GM19438 (cell line): ENCODE data around the gene ZCCHC14.
"Not testable (repeated sequence)": the region's sequence is repeated elsewhere in the genome, so short reads cannot be mapped to it uniquely, and the experiment has no call there.

Experiments used
- ATAC-seq: cut with Tn5 transposase; IDR thresholded peaks from one replicate; pipeline ENCODE4 v1.9.1; 2021; ENCODE audit warnings: low read depth; ENCODE audit not compliant: unreplicated experiment

The ZCCHC14 gene

GRCh38 chr16:87497767-87498290, 5.0 kb upstream of the ZCCHC14 start:
- ATAC-seq: not testable (repeated sequence)

GRCh38 chr16:87497023-87497766, 4.4 kb upstream of the ZCCHC14 start:
- not testable (repeated sequence) for ATAC-seq

- no peak for ATAC-seq
These were observed 3.6 kb upstream of the ZCCHC14 start for GRCh38 chr16:87496447-87496801.

GRCh38 chr16:87495578-87496446, 3.0 kb upstream of the ZCCHC14 start:
- ATAC-seq: no peak

GRCh38 chr16:87493608-87494280, 920 bp upstream of the ZCCHC14 start:
- no peak for ATAC-seq

- ATAC-seq: no peak
These were observed 563 bp downstream of the ZCCHC14 start for GRCh38 chr16:87492291-87492630.

- ATAC-seq: no peak
These were observed 1.1 kb downstream of the ZCCHC14 start for GRCh38 chr16:87491522-87492290.

- ATAC-seq: not testable (repeated sequence)
These were observed 1.9 kb downstream of the ZCCHC14 start for GRCh38 chr16:87490799-87491521.

GRCh38 chr16:87490096-87490798, 2.6 kb downstream of the ZCCHC14 start:
- no peak for ATAC-seq

- ATAC-seq: no peak
These were observed 3.3 kb downstream of the ZCCHC14 start for GRCh38 chr16:87489434-87490045.

GRCh38 chr16:87488960-87489359, 3.9 kb downstream of the ZCCHC14 start:
- not testable (repeated sequence) for ATAC-seq

- no peak for ATAC-seq
These were observed 5.4 kb downstream of the ZCCHC14 start for GRCh38 chr16:87487361-87487924.

GRCh38 chr16:87486713-87487247, 6.0 kb downstream of the ZCCHC14 start:
- no peak for ATAC-seq

GRCh38 chr16:87486282-87486681, 6.5 kb downstream of the ZCCHC14 start:
- no peak for ATAC-seq

- not testable (repeated sequence) for ATAC-seq
These were observed 7.0 kb downstream of the ZCCHC14 start for GRCh38 chr16:87485792-87486191.

GRCh38 chr16:87484487-87485331, 8.1 kb downstream of the ZCCHC14 start:
- no peak for ATAC-seq

- no peak for ATAC-seq
These were observed 9.3 kb downstream of the ZCCHC14 start for GRCh38 chr16:87483481-87483880.
